ENCODE results near the gene GOLGA3.
"Not testable (repeated sequence)": the region's sequence is repeated elsewhere in the genome, so short reads cannot be mapped to it uniquely, and the experiment has no call there.

Gene GOLGA3

DNA sequence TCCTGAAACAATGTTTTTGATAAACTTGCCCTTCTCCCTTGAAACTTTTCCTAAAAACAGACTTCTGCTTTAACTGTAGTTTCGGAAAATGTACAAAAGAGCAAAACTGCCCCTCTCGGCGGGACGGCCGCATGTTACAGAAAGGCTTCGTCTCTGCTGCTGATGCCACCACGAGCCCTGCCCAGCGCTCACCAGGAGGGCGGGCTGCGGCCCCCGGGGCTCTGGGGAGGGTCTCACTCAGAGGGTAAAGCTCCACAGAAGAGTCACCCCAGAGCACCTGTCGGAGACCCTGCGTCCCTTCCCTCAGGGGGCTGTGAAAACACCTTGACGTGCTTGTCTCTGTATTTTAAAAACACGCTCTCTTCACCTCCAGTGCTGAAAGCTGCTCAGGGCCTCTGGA is 12.5 kb upstream of the GOLGA3 start:
- DNase-seq, result no peak

DNA sequence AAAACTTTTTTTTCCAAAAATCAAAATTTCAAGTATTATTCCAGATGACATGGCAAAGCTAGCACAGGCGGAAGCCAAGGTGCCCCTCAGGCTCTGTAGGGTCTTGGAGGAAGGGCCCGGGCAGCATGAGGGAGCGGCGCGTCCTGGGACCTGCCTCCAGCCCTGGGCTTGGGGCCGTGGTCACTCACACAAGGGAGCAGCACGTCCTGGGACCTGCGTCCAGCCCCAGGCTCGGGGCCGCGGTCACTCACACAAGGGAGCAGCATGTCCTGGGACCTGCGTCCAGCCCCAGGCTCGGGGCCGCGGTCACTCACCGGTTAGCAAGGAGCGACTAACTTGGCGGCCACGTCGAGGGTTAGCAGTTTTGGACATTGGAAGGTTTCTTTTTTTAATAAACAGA is 11.9 kb upstream of the GOLGA3 start:
- DNase-seq, result no peak

DNA sequence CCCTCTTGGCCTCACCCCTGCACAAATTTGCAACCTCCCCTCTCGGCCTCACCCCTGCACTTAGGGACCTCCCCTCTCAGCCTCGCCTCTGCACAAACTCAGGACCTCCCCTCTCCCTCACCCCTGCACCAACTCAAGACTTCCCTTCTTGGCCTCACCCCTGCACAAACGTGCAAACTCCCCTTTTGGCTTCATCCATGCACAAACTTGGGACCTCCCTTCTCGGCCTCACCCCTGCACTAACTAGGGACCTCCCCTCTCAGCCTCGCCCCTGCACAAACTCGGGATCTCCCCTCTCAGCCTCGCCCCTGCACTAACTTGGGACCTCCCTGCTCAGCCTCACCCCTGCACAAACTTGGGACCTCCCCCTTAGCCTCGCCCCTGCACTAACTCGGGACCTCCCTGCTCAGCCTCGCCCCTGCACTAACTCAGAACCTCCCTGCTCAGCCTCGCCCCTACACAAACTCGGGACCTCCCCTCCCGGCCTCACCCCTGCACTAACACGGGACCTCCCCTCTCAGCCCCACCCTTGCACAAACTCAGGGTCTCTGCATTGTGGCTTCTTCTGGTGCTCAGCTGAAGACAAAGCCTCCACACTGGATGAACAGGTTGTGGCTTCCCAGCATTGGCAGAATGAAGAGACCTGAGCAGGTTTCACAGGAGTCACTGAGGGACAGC is 11.0 kb upstream of the GOLGA3 start:
- no peak for DNase-seq

GRCh38 chr12:132838410-132839080 is 9.9 kb upstream of the GOLGA3 start:
- DNase-seq, result no peak

- no peak for DNase-seq
These were observed 9.2 kb upstream of the GOLGA3 start for GRCh38 chr12:132837693-132838409.

- DNase-seq, result no peak
These were observed 8.2 kb upstream of the GOLGA3 start for GRCh38 chr12:132836795-132837331.

- DNase-seq, result not testable (repeated sequence)
These were observed 7.6 kb upstream of the GOLGA3 start for GRCh38 chr12:132836230-132836629.

GRCh38 chr12:132835076-132836025 is 6.7 kb upstream of the GOLGA3 start:
- DNase-seq, result no peak

DNA sequence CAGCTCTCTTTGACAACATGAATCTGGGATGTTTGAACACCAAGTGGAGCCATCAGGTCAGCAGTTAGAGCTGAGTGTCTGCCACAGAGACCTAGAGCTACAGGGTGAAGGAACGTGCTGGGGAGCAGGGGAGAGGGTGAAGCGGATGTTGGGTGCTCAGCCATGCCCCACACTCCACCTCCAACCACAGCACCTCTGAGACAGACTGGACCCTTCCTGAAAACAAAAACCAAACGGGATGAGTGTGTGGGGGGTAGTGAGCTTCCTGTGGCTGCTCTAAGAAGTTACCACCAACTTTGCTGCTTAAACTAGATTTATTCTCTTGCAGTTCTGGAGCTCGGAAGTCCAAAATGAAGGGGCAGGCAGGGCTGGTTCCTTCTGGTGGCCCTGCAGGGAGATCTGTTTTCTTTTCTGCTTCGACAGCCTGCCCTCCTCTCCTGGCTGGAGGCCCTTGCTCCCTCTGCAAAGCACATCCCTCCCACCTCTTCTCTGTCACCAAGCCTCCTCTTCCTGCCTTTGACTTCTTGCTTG is 5.6 kb upstream of the GOLGA3 start:
- no peak for DNase-seq

DNA sequence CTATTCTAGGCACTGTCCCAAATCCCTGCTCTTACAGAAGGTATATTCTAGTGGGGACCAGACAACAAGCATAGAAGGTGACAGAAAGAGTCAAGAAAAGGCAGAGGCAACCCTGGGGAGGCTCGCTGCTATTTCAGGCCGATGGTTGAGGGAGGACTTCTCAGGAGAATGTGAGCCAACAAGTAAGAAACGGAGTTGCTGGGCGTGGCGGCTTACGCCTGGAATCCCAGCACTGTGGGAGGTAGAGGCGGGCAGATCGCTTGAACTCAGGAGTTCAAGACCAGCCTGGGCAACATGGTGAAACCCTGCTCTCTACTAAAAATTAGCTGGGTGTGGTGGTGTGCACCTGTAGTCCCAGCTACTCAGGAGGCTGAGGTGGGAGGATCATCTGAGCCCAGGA is 4.7 kb upstream of the GOLGA3 start:
- DNase-seq, result no peak

DNA sequence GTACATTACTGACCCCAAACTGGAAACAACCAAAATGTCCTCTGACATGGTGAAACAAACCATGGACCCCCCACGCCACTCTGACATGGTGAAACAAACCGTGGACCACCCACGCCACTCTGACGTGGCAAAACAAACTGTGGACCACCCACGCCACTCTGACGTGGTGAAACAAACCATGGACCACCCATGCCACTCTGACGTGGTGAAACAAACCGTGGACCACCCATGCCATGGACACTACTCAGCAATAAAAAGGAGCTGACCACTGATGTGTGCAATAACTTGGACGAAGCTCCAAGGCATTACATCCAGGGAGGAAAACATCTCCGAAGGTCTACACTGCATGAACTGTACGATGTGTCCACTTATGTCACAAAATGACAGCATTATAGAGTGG is 3.1 kb upstream of the GOLGA3 start:
- DNase-seq, result no peak

DNA sequence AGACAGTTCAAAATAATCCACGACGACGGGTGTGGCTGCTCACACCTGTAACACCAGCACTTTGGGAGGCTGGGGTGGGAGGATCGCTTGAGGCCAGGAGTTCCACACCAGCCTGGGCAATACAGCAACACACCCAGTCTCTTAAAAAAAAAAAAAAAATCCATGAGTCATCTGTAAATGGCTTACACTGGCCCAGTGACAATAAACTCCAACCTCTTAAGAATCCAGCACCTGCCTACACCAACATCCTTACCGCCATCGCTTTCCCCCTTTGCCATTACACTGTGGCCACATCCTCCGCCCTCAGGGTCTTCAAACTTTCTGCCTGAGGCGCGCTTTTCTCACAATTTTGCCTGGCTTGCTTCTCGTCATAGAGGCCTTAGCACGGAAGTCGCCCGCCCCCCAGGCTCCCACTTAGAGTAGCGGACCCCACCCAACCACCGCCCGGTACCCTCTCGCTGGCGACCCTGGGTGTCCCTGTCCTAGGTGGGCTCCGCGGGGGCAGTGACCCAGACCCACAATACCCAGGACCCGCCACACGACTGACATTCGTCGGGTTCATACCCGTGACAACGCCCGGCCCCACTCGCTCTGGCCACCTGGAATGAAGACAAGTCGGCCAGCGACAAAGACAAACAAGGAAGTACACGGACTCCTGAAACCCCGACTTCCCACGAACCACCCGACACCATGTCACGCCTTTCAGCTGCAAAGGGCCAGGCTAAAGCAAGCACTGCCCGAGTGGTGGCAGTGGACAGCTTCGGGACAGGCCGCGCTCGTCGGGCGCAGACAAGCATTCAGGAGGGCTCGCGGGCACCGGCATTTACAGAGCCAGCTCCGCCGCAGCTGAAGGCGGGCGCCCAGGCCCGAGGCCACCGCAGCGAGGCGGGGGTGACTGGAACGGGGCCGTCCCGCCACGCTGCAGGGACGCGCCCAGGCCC is 636 bp downstream of the GOLGA3 start:
- no peak for DNase-seq

GRCh38 chr12:132825861-132826260 is 2.8 kb downstream of the GOLGA3 start:
- no peak for DNase-seq

GRCh38 chr12:132825089-132825488 is 3.6 kb downstream of the GOLGA3 start:
- no peak for DNase-seq

DNA sequence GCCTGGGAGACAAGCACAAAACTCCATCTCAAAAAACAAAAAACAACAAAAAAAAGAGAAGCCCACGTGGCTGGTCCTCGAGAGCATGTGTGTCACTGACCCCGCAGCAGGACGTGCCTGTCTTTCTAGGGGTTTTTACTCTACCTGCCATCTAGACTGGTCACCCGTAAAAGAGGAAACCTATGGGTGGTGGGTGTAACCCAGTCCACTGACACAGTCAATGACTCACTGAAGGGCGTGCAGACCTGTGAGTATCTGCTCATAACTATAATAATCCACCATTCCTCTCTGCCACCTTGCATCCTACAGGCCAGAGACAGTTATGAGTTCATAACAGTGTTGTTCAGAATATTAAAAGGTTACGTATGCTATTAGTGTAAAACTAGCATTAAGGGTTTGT is 4.6 kb downstream of the GOLGA3 start:
- DNase-seq, result no peak

DNA sequence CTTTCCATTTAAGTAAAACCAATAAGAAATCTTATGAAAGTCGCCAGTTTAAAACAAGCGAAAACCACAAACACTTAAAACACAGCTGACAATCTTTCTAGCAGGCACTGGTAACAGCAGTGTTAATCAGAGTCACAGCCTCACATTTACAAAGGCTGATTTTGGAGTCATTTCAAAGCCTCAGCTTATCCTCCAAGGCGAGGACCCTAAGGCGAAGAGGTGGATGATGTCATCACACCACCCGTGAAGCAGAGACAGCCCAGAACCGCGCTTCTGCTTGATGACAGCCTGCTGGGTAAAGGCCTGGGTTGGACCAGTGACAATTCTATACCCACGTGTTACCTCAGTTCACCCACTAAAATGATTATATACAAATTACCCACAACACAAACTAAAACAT is 10.1 kb downstream of the GOLGA3 start:
- no peak for DNase-seq

DNA sequence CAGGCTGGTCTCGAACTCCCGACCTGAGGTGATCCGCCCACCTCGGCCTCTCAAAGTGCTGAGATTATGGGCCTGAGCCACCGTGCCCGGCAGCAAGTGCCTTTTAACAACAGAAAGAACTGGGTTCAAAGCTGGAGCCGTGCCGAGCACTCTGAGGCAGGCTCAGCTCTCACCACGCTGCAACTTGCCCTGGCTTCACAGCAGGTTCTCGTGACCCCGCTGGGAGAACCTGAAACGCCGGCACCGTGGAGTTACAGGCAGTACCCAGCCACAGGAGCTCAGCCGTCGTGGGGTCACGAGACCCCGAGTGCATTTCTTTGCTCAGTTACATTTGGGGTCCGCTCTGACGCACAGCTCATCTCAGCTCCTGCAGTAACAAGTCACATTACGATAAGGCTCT is 14.4 kb downstream of the GOLGA3 start:
- no peak for DNase-seq

DNA sequence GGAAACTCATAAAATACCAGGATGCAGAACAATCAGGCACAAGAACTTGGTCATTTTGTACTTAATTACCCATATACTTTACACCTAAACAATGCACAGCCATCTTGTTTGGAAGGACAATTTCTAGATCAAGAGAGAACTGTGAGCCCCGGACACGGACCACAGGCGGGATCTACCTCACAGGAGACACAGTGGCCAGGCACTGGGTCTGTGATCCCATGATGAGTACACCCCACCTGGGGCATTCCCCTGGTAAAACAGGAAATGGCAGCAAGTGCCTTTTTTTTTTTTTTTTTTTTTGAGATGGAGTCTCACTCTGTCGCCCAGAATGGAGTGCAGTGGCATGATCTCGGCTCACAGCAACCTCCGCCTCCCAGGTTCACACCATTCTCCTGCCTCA is 15.2 kb downstream of the GOLGA3 start:
- DNase-seq, result no peak

GRCh38 chr12:132812631-132813305 is 15.9 kb downstream of the GOLGA3 start:
- no peak for DNase-seq

GRCh38 chr12:132809391-132809790 is 19.3 kb downstream of the GOLGA3 start:
- DNase-seq, result not testable (repeated sequence)
